Kidney tubule cell (primary cell): ENCODE measurements around the gene LRRC23.

Experiments
- DNase-seq: peaks from one replicate; pipeline ENCODE4 v3.0.0-alpha.2; 2018; ENCODE audit warnings: low spot score

Gene LRRC23

DNA sequence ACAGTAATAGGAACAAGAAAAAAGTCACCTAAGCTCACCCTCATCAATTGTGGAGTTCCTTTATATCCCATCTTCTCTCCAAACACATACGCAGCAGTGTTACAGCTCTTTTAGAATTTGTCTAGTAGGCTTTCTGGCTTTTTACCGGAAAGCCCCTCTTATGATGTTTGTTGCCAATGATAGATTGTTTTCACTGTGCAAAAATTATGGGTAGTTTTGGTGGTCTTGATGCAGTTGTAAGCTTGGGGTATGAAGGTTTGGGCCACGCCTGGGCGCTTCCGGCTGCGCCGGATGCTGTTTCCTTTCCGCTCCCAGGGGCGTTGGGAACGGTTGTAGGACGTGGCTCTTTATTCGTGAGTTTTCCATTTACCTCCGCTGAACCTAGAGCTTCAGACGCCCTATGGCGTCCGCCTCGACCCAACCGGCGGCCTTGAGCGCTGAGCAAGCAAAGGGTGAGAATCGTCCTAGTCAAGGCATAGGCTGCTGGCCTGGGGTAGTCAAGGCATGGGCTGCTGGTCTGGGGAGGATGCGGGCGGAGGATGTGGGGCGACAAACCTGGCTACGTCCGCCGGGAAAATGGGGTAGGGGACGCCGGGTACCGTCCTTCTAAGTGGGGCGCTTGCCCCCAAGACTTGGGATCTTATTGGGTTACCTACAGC lies 39.2 kb downstream of the LRRC23 start, which contains the start of the genes C12orf57 and RNU7-1:
C12orf57 (plus strand) TSS at position 301 of the 659 bp plus-strand sequence; CDS start at position 401, 100 bp downstream.
RNU7-1 (plus strand) TSS at position 95 of the 659 bp plus-strand sequence.
- DNase-seq = peak; percentile 98

DNA sequence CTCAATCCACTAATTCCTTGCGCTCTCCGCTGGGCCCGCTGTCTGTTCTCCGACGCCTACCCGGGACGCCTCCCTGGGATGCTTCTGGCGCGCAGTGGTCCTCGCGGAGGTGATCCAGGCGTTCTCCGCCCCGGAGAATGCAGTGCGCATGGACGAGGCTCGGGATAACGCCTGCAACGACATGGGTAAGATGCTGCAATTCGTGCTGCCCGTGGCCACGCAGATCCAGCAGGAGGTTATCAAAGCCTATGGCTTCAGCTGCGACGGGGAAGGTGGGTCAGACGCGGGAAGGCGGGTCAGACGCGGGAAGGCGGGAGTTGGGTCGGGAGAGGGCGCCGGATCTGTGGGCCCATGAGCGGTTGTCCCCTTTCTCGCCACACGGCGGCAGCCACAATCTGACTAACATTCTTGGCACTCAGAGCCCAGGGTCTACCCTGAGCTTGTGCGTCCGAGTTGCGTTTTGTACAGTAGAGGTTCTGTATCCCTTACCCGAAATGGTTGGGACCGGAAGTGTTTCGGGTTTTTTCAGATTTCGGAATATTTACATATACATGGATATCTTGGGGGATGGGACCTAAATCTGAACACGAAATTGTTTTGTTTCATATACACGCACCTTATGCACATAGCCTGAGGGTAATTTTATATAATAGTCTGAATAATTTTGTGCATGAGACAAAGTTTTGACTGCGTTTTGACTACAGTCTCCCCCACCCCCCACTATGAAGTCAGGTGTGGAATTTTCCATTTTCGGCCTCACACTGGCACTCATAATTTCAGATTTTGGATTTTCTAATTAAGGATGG lies 40.0 kb downstream of the LRRC23 start:
- DNase-seq = peak; percentile 92

DNA sequence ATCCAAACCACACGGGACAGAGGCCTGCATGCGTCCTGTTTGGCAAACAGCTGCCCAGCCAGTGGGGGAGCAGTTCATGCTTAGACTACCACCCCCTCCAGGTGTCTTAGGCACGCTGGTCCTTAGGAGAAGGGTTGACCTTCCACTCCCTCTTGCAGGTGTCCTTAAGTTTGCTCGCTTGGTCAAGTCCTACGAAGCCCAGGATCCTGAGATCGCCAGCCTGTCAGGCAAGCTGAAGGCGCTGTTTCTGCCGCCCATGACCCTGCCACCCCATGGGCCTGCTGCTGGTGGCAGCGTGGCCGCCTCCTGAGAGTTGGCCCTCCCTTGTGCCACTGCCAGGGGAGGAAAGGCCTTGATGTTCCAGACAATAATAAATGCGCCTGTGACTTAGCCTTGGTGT lies 41.0 kb downstream of the LRRC23 start:
- DNase-seq = no peak

DNA sequence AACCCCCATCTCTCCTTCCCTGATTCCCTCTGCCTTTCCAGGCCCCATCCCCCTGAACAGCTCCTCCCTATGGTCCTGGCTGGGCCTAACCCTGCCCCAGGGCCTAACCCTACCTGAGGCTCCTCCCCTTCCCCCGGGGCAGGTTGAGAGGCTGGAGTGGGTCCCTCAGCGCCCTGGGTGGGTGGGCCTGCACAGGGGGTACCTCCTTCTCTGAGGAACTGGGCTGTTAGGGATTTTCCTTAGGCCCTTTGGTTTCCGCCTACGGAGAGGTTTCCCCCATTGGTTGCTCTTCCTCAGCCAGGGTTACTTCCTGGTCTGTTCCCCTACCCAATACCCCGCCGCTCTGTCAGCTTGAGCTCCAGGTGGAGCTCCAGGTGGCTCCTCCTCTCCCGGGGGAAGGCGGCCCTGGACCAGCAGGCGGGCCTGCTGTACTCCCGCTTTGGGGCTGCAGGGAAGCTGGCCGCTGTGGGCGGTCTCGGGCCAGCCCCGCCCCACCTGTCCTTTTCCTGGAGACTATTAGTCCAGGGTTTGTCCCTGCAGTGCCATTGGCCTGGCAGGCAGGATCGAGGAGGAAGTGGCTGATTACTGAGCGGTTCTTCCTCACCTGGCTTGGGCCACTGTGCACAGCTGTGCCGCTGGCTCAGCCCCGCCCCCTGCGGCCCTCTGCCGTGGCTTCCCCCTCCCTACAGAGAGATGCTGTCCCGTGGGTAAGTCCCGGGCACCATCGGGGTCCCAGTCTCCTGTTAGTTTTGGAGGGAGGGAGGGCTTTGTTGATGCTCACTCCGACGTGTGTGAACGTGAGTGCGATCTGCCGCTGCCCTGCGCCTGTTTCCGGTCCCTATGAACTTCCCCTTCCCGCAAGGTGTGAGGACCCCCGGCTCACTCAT lies 41.7 kb downstream of the LRRC23 start:
- DNase-seq = peak; percentile 99

DNA sequence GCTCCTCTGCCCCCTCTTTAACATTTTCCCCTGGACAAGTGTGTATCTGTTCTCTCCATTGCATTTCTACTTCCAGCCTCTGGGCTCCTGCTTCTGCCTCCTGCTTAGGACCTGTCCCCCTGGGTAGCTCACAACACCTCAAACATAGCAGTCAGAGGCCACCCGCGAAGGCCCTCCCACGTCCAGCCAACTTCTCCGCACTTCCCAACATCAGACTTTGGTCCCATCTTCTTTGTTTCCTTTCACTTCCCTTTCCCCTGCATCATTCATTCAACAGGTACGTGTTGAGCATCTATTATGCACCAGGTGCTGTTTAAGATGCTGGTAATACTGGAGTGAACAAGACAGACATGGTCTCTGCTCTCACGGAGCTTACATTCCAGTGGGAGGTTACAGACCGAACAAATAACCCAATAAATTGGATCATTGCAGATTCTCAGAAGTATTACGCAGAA lies 42.3 kb downstream of the LRRC23 start:
- no peak for DNase-seq

DNA sequence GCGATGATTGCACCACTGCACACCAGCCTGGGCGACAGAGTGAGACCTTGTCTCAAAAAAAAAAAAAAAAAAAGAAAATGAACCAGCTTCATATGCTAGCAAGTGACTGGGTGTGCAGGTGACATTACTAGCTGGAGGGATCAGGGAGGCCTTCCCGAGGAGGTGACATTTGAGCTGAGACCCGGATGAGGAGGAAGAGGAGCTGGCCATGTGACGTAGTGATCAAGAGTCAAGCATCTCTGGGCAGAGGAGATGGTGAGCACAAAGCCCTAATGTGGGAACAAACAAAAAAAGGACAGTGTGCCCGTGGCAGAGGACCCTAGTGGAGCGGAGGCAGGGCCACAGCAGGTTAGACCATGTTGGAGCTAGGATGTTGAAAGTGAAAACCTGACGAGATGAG lies 43.0 kb downstream of the LRRC23 start:
- DNase-seq = no peak

DNA sequence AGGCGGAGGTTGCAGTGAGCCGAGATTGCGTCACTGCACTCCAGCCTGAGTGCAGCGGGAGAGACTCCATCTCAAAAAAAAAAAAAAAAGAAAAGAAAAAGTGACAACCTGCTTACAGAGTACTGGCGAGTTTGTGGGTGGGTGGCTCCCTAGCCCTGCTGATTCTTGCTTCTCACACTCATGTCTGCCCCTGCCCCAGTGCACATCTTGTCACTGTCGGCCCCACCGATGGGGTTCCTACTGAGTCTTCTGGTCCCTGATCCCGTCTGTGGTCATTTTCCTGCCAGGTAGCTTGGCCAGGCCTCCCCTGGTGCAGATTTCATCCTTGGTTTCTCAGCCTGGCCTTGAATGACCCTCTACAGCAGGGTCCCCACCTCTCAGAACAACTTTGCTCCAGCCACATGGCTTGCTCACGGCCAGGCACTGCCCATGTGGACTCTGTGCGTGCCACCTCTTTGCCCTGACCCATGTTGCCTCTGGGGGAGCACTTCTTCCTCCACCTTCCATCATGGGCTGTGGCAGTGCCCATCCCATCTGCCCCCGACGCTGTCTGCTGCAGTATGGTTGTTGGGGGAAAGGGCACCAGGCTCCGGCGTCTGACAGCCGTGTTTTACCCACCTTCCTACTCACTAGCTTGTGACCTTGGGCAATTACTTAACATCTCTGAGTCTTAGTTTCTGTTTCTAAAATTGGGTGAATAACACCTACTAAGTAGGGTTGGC lies 44.4 kb downstream of the LRRC23 start:
- DNase-seq = no peak

DNA sequence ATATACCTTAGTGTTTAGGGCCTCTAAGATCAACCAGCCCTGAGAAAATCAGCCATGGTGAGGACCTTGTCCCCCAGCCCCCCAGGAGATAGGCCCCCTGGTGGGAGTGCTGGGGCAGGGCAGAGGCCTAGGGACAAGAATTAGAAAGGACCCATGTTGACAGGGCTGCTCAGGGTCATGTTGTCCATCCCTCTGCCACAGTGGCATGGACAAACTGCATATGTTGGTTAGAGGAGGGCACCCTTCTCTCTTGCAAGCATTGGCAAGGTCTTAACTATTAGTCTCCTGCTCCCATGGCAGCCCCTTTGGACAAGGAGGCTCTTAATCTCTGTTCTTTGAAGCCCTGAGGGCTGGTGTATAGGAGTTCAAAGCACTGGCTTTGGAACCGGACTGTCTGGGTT lies 45.8 kb downstream of the LRRC23 start:
- DNase-seq = no peak

DNA sequence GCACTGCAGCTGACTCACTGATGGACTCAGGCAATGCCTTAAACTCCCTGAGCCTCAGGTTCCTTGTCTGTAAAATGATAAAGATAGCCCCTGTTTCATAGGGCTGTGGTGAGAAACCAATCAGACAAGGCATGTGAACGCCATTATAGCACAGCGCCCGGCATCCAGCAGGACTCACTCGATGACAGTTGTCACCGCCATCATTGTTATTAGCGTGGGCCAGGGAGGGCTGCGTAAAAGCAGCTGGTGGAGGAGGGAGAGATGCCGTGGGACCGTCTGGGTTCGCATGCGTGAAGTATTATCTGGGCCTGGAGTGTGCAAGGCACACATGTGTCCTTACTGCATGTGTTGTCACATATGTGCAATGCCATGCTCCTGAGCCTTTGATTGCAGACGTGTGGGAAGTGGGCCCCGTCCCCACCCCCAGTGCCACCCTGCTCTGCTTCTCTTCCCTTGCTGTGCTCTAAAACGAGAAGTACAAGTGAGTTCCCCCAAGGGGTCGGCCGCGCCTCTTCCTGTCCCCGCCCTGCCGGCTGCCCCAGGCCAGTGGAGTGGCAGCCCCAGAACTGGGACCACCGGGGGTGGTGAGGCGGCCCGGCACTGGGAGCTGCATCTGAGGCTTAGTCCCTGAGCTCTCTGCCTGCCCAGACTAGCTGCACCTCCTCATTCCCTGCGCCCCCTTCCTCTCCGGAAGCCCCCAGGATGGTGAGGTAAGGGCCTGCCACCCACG lies 46.4 kb downstream of the LRRC23 start, which contains the start of gene PTPN6:
PTPN6 (plus strand) TSS at position 546 of the 730 bp plus-strand sequence; CDS start at position 703, 157 bp downstream.
- no peak for DNase-seq

DNA sequence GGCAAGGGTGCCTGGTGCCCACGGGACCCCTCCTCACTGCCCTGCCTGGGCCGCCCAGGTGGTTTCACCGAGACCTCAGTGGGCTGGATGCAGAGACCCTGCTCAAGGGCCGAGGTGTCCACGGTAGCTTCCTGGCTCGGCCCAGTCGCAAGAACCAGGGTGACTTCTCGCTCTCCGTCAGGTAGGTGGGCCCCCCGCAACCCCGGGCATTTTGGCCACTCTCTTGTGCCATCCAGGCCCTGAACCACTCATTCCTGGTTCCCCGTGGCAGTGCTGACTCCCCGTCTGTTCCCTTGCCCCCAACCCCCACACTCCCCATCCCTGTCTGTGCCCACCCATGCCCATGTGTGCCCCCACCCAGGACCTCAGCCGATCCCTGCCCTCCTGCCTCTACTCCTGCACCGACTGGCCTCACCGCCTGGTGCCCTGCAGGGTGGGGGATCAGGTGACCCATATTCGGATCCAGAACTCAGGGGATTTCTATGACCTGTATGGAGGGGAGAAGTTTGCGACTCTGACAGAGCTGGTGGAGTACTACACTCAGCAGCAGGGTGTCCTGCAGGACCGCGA lies 47.0 kb downstream of the LRRC23 start:
- DNase-seq = no peak

DNA sequence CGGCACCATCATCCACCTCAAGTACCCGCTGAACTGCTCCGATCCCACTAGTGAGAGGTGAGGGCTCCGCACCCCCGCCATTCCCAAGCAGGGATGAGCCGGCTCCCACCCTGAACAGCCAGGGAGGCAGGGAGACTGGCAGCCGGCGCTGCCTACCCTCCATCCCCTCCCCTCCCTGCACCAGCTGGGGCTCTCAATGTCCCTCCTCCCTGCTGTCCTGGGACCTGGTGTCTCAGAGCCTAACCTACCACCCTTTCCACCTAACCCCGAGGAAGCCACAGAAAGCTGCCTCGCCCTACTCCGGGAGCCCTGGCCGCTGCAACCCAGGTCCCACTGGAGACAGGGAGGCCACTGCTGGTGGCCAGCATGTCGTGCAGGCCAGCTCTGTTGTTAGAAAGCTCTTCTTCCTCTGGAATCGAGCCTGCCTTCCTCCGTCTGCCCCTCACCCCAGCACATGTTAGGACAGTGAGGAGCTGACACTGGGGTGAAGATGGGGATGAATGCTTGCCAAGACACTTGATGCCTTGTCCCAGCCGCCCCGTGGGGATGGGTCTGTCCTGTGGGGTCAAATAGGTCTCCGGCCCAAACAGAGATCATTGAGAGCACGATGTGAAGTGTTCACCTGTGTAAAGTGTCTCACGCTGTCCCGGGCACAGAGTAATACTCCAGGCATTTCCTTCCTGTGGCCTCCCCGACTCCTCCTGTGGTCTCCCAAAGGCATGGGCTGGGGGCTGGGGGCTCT lies 47.7 kb downstream of the LRRC23 start:
- DNase-seq = no peak

DNA sequence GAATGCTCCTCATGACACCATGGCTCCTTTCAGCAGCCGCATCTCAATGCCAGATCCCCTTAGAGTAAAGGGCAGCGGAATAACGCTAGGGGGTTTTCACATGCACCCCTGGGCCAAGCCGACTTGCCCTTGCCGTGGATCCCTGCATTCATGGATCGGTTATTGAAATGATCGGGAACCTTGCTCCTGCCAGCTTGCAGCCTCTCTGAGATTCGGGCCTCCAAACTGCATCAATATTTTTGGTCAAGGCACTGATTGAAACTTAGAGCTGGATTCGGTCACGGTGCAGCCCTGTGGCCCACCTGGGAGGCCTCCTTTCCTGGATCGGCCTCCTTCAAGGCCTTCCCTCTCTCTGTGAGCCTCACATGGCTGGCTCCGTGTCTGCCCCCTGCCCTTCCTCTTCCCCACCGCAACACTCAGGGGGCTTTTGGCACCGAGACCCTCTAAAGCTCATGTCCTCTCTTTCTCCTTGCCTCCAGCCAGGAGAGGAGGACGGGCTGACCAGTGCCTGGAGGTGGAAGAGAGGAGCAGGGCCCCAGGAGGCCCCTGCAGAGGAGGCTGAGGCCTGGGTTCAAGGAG lies 48.3 kb downstream of the LRRC23 start:
- DNase-seq = no peak

DNA sequence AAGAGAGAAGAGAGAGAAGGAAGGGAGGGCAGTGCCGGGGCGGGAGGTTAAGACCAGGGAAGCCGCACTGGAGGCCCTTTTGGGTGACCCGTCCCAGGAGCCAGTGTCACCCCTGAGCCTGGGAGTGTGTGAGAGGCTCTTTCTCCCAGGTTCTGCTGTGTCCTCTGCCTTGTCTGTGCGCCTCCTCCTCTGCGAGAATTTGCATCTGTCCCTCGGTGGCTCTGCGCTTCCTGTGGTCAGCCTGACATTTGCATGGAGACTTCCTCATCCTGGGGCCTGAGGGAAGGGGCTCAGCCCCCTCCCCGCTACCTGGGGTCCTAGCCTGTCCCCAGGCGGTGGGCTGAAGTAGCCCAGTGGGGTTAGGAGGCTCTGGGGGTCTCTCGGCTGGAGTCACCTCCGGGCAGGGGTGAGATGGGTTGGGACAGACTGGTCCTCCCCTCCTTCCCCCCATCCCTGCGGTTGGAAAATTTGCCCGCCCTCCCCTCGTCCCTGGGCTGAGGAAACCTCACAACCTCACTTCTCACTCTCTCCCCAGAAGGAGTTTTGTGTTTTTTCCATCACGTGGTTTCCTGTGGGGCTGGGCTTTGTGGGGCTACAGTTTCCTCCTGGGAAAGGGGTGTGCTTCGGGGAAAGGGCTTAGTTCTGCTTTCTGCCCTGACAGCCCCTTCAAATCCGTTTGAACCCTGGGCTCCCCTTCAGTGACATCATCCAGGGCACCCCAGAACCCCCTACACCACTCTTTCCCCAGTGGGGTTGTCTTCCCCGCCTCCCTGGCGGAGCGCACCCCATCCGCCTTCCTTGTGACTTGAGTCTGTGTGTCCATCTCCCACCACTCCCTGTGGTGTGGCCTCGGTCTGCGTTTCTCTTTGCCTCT lies 49.1 kb downstream of the LRRC23 start:
- no peak for DNase-seq

DNA sequence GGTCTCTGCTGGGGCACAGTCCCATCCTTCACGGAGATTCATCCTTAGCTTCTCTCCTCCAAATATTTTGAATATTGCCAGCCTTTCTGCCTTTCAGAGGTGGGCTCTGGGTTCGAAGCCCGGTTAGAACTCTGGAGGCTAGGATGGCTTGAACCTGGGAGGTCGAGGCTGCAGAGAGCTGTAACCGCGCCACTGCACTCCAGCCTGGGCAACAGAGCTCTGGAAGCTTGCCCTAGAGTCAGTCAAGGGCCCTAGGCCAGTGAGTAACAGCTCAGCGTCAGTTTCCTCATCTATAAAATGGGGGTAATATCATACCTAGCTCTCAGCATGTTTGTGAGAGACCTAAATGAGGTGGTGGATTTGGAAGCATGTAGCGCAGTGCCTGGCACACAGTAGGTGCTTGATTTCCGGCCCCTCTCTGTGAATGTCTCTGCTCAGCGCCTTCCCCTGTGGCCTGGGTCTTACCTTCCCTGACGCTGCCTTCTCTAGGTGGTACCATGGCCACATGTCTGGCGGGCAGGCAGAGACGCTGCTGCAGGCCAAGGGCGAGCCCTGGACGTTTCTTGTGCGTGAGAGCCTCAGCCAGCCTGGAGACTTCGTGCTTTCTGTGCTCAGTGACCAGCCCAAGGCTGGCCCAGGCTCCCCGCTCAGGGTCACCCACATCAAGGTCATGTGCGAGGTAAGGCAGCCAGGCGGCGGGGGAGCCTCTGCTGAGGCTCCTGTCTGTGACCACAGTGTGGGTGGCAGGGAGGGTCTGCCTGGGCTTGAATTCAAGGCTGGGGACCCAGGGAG lies 49.9 kb downstream of the LRRC23 start:
- no peak for DNase-seq

DNA sequence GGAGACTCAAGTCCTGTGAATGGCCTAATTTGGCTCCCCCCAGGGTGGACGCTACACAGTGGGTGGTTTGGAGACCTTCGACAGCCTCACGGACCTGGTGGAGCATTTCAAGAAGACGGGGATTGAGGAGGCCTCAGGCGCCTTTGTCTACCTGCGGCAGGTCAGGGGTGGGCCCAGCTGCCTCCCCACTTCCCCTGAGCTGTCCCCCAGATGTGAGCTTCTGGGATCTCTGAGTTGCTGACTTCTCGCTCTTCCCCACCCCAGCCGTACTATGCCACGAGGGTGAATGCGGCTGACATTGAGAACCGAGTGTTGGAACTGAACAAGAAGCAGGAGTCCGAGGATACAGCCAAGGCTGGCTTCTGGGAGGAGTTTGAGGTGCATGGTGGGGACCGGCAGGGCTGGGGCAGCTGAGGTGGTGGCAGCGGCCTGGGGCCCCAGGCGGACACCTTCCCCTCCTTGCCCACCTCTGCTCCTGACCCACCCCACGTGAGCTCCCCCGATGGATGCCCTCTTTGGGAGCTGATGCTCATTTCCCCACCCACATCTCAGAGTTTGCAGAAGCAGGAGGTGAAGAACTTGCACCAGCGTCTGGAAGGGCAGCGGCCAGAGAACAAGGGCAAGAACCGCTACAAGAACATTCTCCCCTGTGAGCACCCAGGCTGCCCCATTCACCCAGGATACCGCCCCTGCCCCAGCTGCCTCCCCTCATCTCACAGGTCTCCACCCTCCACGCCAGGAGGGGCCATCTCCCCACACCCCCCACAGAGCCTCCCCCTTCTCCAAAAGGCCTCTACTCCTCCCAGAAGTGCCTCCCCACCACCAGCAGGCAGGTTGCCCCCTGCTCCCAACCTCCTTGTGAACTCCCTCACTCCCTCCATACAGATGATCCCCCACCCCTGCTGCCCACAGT lies 50.7 kb downstream of the LRRC23 start:
- no peak for DNase-seq

DNA sequence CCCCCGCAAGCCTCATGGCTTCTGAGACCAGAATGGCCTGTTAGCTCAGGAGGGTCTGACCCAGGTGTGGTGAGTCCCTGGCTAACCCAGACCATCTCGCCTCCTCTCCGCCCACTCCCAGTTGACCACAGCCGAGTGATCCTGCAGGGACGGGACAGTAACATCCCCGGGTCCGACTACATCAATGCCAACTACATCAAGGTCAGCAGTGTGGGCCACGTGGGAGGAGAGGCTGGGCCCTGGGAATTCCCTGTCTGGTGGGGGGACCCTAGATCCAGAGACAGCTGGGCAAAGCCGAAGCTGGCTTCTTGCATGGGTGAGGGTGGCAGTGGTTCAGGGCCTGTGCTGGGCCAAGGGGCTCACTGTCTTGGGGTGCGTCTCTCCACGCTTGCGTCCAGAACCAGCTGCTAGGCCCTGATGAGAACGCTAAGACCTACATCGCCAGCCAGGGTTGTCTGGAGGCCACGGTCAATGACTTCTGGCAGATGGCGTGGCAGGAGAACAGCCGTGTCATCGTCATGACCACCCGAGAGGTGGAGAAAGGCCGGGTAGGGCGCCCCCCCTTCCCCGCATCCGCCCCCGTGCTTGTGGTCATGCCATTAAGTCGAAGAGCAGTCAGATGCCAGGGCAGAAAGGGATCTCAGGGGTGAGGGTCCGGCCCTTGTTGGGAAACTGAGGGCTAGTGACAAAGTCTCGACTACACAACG lies 51.6 kb downstream of the LRRC23 start:
- DNase-seq = no peak
